Activated CD4-positive, CD25-positive, alpha-beta regulatory T cell (primary cell): Measurements from ENCODE around the gene TTC6.

Source experiments
- DNase-seq, 4 experiments: peaks; one replicate each; lab custom pipeline; 2025; lab: John Stamatoyannopoulos, UW

The TTC6 gene

GRCh38 chr14:37585101-37585511, 10.3 kb upstream of the TTC6 start:
- no peak for DNase-seq

GRCh38 chr14:37585971-37586796, 9.2 kb upstream of the TTC6 start:
- no peak for DNase-seq

GRCh38 chr14:37586797-37587130, 8.7 kb upstream of the TTC6 start:
- no peak for DNase-seq

GRCh38 chr14:37587131-37587803, 8.2 kb upstream of the TTC6 start:
- no peak for DNase-seq

GRCh38 chr14:37587881-37588666, 7.4 kb upstream of the TTC6 start:
- no peak for DNase-seq

GRCh38 chr14:37588667-37588955, 6.8 kb upstream of the TTC6 start:
- DNase-seq, result no peak

GRCh38 chr14:37588956-37589714, 6.3 kb upstream of the TTC6 start:
- DNase-seq, result no peak

GRCh38 chr14:37589715-37590427, 5.6 kb upstream of the TTC6 start:
- DNase-seq, result no peak

GRCh38 chr14:37590428-37591139, 4.8 kb upstream of the TTC6 start:
- DNase-seq, result no peak

- DNase-seq, result no peak
Observed at GRCh38 chr14:37591311-37591940, 4.0 kb upstream of the TTC6 start.

- no peak for DNase-seq
Observed at GRCh38 chr14:37591941-37592481, 3.4 kb upstream of the TTC6 start.

- no peak for DNase-seq
Observed at GRCh38 chr14:37592482-37593408, 2.7 kb upstream of the TTC6 start.

GRCh38 chr14:37593511-37594237, 1.8 kb upstream of the TTC6 start:
- no peak for DNase-seq

- no peak for DNase-seq
Observed at GRCh38 chr14:37594238-37594970, 1.0 kb upstream of the TTC6 start.

GRCh38 chr14:37595809-37596621, 586 bp downstream of the TTC6 start:
- peak in 2 of 4 experiments; percentile 21 to 24 for DNase-seq

GRCh38 chr14:37596790-37597472, 1.5 kb downstream of the TTC6 start:
- DNase-seq, result no peak
